A172 (cell line): ENCODE measurements around the gene ADAMTSL1. TPM values are rescaled to one million over a fixed set of nuclear protein-coding genes. Genes with fewer than 3 reads are reported as not detected.
"Not testable (repeated sequence)": the region's sequence is repeated elsewhere in the genome, so short reads cannot be mapped to it uniquely, and the experiment has no call there.

ENCODE experiments used
- DNase-seq: peaks from one replicate; pipeline ENCODE4 v3.0.0-alpha.2; 2015; ENCODE audit warnings: low spot score
- total RNA-seq: library from RNA; depleted of rRNA; stranded (reverse); fragments of >200 nt; shearing (Covaris generic); gene quantifications from 2 replicates; pipeline ENCODE4 v1.2.3, GENCODE V29; 2014

ADAMTSL1 gene
- total RNA-seq, 1 experiment from 2014 or later: 11.4 TPM

GRCh38 chr9:18857334-18857733 is 383.4 kb downstream of the ADAMTSL1 start:
- DNase-seq: no peak

GRCh38 chr9:18857769-18858168 is 383.8 kb downstream of the ADAMTSL1 start:
- DNase-seq: peak; percentile 1

- DNase-seq: no peak
Observed at GRCh38 chr9:18861609-18862544, 387.9 kb downstream of the ADAMTSL1 start.

- no peak for DNase-seq
Observed at GRCh38 chr9:18863791-18864190, 389.8 kb downstream of the ADAMTSL1 start.

- DNase-seq: no peak
Observed at GRCh38 chr9:18864516-18864915, 390.6 kb downstream of the ADAMTSL1 start.

- DNase-seq: no peak
Observed at GRCh38 chr9:18865542-18865941, 391.6 kb downstream of the ADAMTSL1 start.

GRCh38 chr9:18866121-18866831 is 392.3 kb downstream of the ADAMTSL1 start:
- no peak for DNase-seq

- no peak for DNase-seq
Observed at GRCh38 chr9:18869725-18870124, 395.8 kb downstream of the ADAMTSL1 start.

GRCh38 chr9:18874069-18874468 is 400.1 kb downstream of the ADAMTSL1 start:
- no peak for DNase-seq

- DNase-seq: not testable (repeated sequence)
Observed at GRCh38 chr9:18874990-18875389, 401.0 kb downstream of the ADAMTSL1 start.

- DNase-seq: no peak
Observed at GRCh38 chr9:18877984-18878383, 404.0 kb downstream of the ADAMTSL1 start.

- no peak for DNase-seq
Observed at GRCh38 chr9:18881758-18882157, 407.8 kb downstream of the ADAMTSL1 start.

- no peak for DNase-seq
Observed at GRCh38 chr9:18887546-18887945, 413.6 kb downstream of the ADAMTSL1 start.

GRCh38 chr9:18888290-18888689 is 414.3 kb downstream of the ADAMTSL1 start:
- no peak for DNase-seq

GRCh38 chr9:18889550-18889949 is 415.6 kb downstream of the ADAMTSL1 start:
- DNase-seq: no peak

GRCh38 chr9:18890372-18890771 is 416.4 kb downstream of the ADAMTSL1 start:
- DNase-seq: no peak

- no peak for DNase-seq
Observed at GRCh38 chr9:18891946-18892670, 418.2 kb downstream of the ADAMTSL1 start.

- DNase-seq: no peak
Observed at GRCh38 chr9:18893046-18893445, 419.1 kb downstream of the ADAMTSL1 start.

GRCh38 chr9:18893491-18893890 is 419.5 kb downstream of the ADAMTSL1 start:
- DNase-seq: no peak

GRCh38 chr9:18896004-18896403 is 422.1 kb downstream of the ADAMTSL1 start:
- no peak for DNase-seq

- no peak for DNase-seq
Observed at GRCh38 chr9:18896531-18897179, 422.7 kb downstream of the ADAMTSL1 start.

- DNase-seq: no peak
Observed at GRCh38 chr9:18903450-18903849, 429.5 kb downstream of the ADAMTSL1 start.
